Urinary bladder (tissue), 4 donors: ENCODE results near the gene SVEP1. TPM values are rescaled to one million over a fixed set of nuclear protein-coding genes. Genes with fewer than 3 reads are reported as not detected.
A peak's percentile ranks its signal among the peaks of the same experiment; 100 is the strongest.

Source experiments
- DNase-seq: peaks from one replicate; pipeline ENCODE4 v3.0.0-alpha.2; 2015; ENCODE audit errors: extremely low spot score
- H3K27ac ChIP-seq: one replicate; pipeline ENCODE4 v1.5.1; 2013; ENCODE audit warnings: low read depth, mild to moderate bottlenecking, moderate library complexity
- H3K36me3 ChIP-seq: one replicate; pipeline ENCODE4 v1.6.1; 2013; ENCODE audit warnings: mild to moderate bottlenecking, moderate library complexity; ENCODE audit not compliant: insufficient read depth
- H3K4me1 ChIP-seq: one replicate; pipeline ENCODE4 v1.6.1; 2013; ENCODE audit warnings: mild to moderate bottlenecking, moderate library complexity; ENCODE audit not compliant: insufficient read depth
- H3K4me3 ChIP-seq: one replicate; pipeline ENCODE4 v1.5.1; 2013; ENCODE audit warnings: low read depth, low read length
- WGBS: extraction: QIAGEN DNeasy Blood & Tissue Kit; methylation state at CpG from one replicate; pipeline ENCODE4 v1.1.7; 2013; 5-methylcytosine and 5-hydroxymethylcytosine counted together
- polyA plus RNA-seq: library from polyadenylated mRNA; stranded (reverse); fragments of 200-250 nt; gene quantifications from one replicate; pipeline ENCODE4 v1.2.3, GENCODE V29; 2013
- small RNA-seq: library from RNA; depleted of rRNA; stranded (forward); fragments of <200 nt; gene quantifications from one replicate; pipeline ENCODE3, GENCODE V24; 2014
- total RNA-seq: library from RNA; depleted of rRNA; stranded (reverse); fragments of >200 nt; gene quantifications from one replicate; pipeline ENCODE4 v1.2.3, GENCODE V29; 2014
- donor health status: healthy with polysubstance abuse.
- donor health status: healthy.

SVEP1 gene
- total and polyA plus RNA-seq, 2 donors: 7.7 to 80.5 TPM

GRCh38 chr9:110319781-110320492 is 259.6 kb downstream of the SVEP1 start:
- Histone ChIP-seq H3K4me3 (no peak overlapping the region), H3K36me3 (no peaks in the 10 kb centered on the region), H3K27ac (no peak overlapping the region), H3K4me1 (no peaks in the 10 kb centered on the region)
- no peak for DNase-seq
- 86% methylated on average over 4 of the region's 4 CpGs for WGBS

- DNase-seq: no peak
- H3K36me3 ChIP-seq: no peaks in the 10 kb centered on the region
- WGBS: 96% methylated on average over 4 of the region's 4 CpGs
- no peak overlapping the region for H3K27ac ChIP-seq
- H3K4me1 ChIP-seq: no peaks in the 10 kb centered on the region
- H3K4me3 ChIP-seq: no peak overlapping the region
Measured at GRCh38 chr9:110317911-110318310, 261.6 kb downstream of the SVEP1 start.

- no peak overlapping the region for H3K27ac ChIP-seq
- H3K36me3 ChIP-seq: no peaks in the 10 kb centered on the region
- H3K4me1 ChIP-seq: no peaks in the 10 kb centered on the region
- WGBS: 31% methylated on average over 6 of the region's 6 CpGs
- H3K4me3 ChIP-seq: peak overlapping the region; percentile 18
- peak; percentile 26 for DNase-seq
Measured at GRCh38 chr9:110316261-110317075, 263.1 kb downstream of the SVEP1 start.

Small RNAs within 50 kb of the gene (small RNA-seq; reads per million reads assigned to genes)
- gene RNU6-1039P: not detected

Other genes with a start within 250 kb of the SVEP1 start
- not detected for gene TXNDC8, start 241.9 kb downstream of the SVEP1 start, total RNA-seq
- not detected for gene TXNDC8, start 241.9 kb downstream of the SVEP1 start, polyA plus RNA-seq
- 4.9 TPM for gene MUSK, start 89.0 kb upstream of the SVEP1 start, total RNA-seq
- gene MUSK, start 89.0 kb upstream of the SVEP1 start, polyA plus RNA-seq: 2.8 TPM